Heart left ventricle (tissue), 13 donors: ENCODE measurements around the gene MAP3K7CL.

Source experiments
- POLR2A ChIP-seq, 2 donors: fragments of 450-650 bp; IDR thresholded peaks; one replicate each; pipeline ENCODE4 v1.6.1; 2017; ENCODE audit warnings: antibody characterized with exemption in 2 of 2, mild to moderate bottlenecking in 2 of 2, moderate library complexity in 2 of 2
- TF ChIP-seq, protein P1 (sequence below), 12 donors: fragments of 200-600 bp; sonication (generic) in 4 of 12; IDR thresholded peaks; one replicate each; pipeline versions ENCODE4 v1.5.0 to v1.8.0; 2018 to 2022; ENCODE audit warnings: antibody characterized with exemption in 12 of 12, mild to moderate bottlenecking in 5 of 12
- donor health status: ischemic (EF 13 %, LVEDD 7.1; RV severe dilation, severe dysfunction).
- donor health status: DM: no; HTN: yes; CAD: no.
- donor health status: DM: no; HTN: no; CAD: no.
- donor health status: ischemic (EF 25% LVEDD 6.9; RV normal size, moderate dysfunction).
- donor health status: ischemic (EF 25% LVEDD 5.7; RV mildly dilated, moderate dysfunction).
- donor health status: ischemic (EF 35%, LVEDD 5.7; RV mildly dilated, moderate dysfunction).
- donor health status: nonischemic (EF 11% LVEDD 7.7; RV severe dilation, severe dysfunction).
- donor health status: DM: yes; HTN: yes; CAD: no.
- donor health status: PGD.
- donor health status: ischemic (EF 29% LVEDD 5.4; RV normal size, mild dysfunction).
- donor health status: nonischemic (EF 23%, LVEDD 6.1; RV moderate dilation, normal function).

DNA sequence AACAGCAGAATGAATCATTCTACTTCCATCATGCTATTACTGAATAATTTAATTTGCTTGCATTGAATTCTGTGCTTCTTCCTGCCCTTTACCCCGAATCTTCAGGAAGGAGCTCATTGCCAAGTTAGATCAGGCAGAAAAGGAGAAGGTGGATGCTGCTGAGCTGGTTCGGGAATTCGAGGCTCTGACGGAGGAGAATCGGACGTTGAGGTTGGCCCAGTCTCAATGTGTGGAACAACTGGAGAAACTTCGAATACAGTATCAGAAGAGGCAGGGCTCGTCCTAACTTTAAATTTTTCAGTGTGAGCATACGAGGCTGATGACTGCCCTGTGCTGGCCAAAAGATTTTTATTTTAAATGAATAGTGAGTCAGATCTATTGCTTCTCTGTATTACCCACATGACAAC lies 44.2 kb downstream of the MAP3K7CL start:
- TF ChIP-seq, protein P1, sequence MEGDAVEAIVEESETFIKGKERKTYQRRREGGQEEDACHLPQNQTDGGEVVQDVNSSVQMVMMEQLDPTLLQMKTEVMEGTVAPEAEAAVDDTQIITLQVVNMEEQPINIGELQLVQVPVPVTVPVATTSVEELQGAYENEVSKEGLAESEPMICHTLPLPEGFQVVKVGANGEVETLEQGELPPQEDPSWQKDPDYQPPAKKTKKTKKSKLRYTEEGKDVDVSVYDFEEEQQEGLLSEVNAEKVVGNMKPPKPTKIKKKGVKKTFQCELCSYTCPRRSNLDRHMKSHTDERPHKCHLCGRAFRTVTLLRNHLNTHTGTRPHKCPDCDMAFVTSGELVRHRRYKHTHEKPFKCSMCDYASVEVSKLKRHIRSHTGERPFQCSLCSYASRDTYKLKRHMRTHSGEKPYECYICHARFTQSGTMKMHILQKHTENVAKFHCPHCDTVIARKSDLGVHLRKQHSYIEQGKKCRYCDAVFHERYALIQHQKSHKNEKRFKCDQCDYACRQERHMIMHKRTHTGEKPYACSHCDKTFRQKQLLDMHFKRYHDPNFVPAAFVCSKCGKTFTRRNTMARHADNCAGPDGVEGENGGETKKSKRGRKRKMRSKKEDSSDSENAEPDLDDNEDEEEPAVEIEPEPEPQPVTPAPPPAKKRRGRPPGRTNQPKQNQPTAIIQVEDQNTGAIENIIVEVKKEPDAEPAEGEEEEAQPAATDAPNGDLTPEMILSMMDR (IDR thresholded peaks at IDR 0.05) = no peak
- no peak for TF ChIP-seq POLR2A (IDR thresholded peaks at IDR 0.05)
